K562 (cell line): Measurements from ENCODE around the gene PACSIN1. TPM values are rescaled to one million over a fixed set of nuclear protein-coding genes. Genes with fewer than 3 reads are reported as not detected.

Source experiments
- BCOR ChIP-seq: fragments of 450-650 bp; IDR thresholded peaks from 2 replicates; pipeline ENCODE4 v1.6.1; 2016
- CHD1 ChIP-seq: fragments of 200-600 bp; sonication (generic); IDR thresholded peaks from one replicate; pipeline ENCODE4 v1.6.1; 2012; ENCODE audit warnings: mild to moderate bottlenecking, moderate library complexity, low read length, inconsistent platforms
- DPF2 ChIP-seq: fragments of 450-650 bp; IDR thresholded peaks from 2 replicates; pipeline ENCODE4 v1.6.1; 2016
- HDGF ChIP-seq: fragments of 450-650 bp; IDR thresholded peaks from 2 replicates; pipeline ENCODE4 v1.6.1; 2016
- HMGN3 ChIP-seq: IDR thresholded peaks from 2 replicates; pipeline ENCODE4 v1.6.1; 2011; ENCODE audit warnings: borderline replicate concordance, low read depth, mild to moderate bottlenecking, mixed read lengths, low read length; ENCODE audit not compliant: insufficient read length; ENCODE audit errors: extremely low read depth
- HNRNPUL1 ChIP-seq: fragments of 200-400 bp; formaldehyde crosslinking; IDR thresholded peaks from 2 replicates; pipeline ENCODE4 v1.6.1; 2017; ENCODE audit warnings: low read length
- HSF4 ChIP-seq: fragments of 250-450 bp; sonication (Bioruptor Pico); IDR thresholded peaks from 2 replicates; pipeline ENCODE4 v2.1.2; 2022; ENCODE audit warnings: mild to moderate bottlenecking, moderate library complexity, borderline replicate concordance
- KDM5B ChIP-seq: fragments of 200-600 bp; sonication (generic); IDR thresholded peaks from 2 replicates; pipeline ENCODE4 v1.6.1; 2012; ENCODE audit warnings: low read depth, mild to moderate bottlenecking, moderate library complexity, low read length, control low read depth, inconsistent platforms; ENCODE audit not compliant: insufficient replicate concordance
- MEF2D ChIP-seq: conservative IDR thresholded peaks from 2 replicates; pipeline ENCODE4 v1.6.1; 2016; ENCODE audit warnings: low read depth, missing genetic modification characterization, missing compliant biosample characterization
- PRDM10 ChIP-seq: fragments of 450-650 bp; IDR thresholded peaks from 2 replicates; pipeline ENCODE4 v1.6.1; 2018; ENCODE audit not compliant: partially characterized antibody
- PTBP1 ChIP-seq: fragments of 200-400 bp; formaldehyde crosslinking; IDR thresholded peaks from 2 replicates; pipeline ENCODE4 v1.6.1; 2017; ENCODE audit warnings: low read depth, low read length
- RBFOX2 ChIP-seq: fragments of 200-400 bp; formaldehyde crosslinking; IDR thresholded peaks from 2 replicates; pipeline ENCODE4 v1.6.1; 2017; ENCODE audit warnings: low read depth, mild to moderate bottlenecking, low read length, moderate library complexity
- SLC30A9 ChIP-seq: fragments of 250-450 bp; sonication (Bioruptor Pico); IDR thresholded peaks from 2 replicates; pipeline ENCODE4 v1.8.0; 2022; ENCODE audit warnings: mild to moderate bottlenecking, moderate library complexity
- SNAPC5 ChIP-seq: fragments of 250-450 bp; sonication (Bioruptor Pico); IDR thresholded peaks from 2 replicates; pipeline ENCODE4 v1.8.0; 2021; ENCODE audit warnings: moderate library complexity, mild to moderate bottlenecking, inconsistent platforms
- ZBTB9 ChIP-seq: fragments of 450-650 bp; formaldehyde crosslinking; IDR thresholded peaks from 2 replicates; pipeline ENCODE4 v1.4.0; 2020; ENCODE audit warnings: mild to moderate bottlenecking, moderate library complexity
- ZNF431 ChIP-seq: sonication (generic); formaldehyde crosslinking; IDR thresholded peaks from 2 replicates; pipeline ENCODE4 v1.8.0; 2022; ENCODE audit warnings: mild to moderate bottlenecking, missing genetic modification reagents
- ZNF717 ChIP-seq: fragments of 250-450 bp; sonication (Bioruptor Pico); IDR thresholded peaks from 2 replicates; pipeline ENCODE4 v1.5.0; 2021
- polyA plus RNA-seq, 8 experiments: library from polyadenylated mRNA; depleted of rRNA in 4 of 8; stranded (reverse) in 5 of 8; unstranded in 3 of 8; fragments of >200 nt; fragmentation: Nextera tagmentation in 2 of 8; fragmentation: Illumina TruSeq in 1 of 8; extraction: Ambion mirVana in 2 of 8; extraction: Trizol in 1 of 8; gene quantifications; 2 replicates each; pipeline versions ENCODE4 v1.2.1 to v1.2.3, GENCODE V29; 2011 to 2014; ENCODE audit warnings: inconsistent platforms in 1 of 8, missing spikeins in 1 of 8
- total RNA-seq, 7 experiments: library from RNA; depleted of rRNA in 6 of 7; stranded (reverse); fragments of >200 nt in 6 of 7; fragmentation: Illumina TruSeq in 2 of 7; extraction: Trizol in 2 of 7; gene quantifications; 2 replicates each; pipeline versions ENCODE4 v1.2.1 to v1.2.3, GENCODE V29; 2011 to 2021; ENCODE audit warnings: low replicate concordance in 1 of 7
- TF ChIP-seq, protein P1 (sequence below): fragments of 450-650 bp; IDR thresholded peaks from 2 replicates; pipeline ENCODE4 v1.6.1; 2016; ENCODE audit warnings: mild to moderate bottlenecking

PACSIN1 gene
- total and polyA plus RNA-seq, 9 of the 15 experiments (the other 6 are each of a cell fraction or from before 2014, with no cell fraction given): 0.01 to 1.7 (median 0.45) TPM

DNA sequence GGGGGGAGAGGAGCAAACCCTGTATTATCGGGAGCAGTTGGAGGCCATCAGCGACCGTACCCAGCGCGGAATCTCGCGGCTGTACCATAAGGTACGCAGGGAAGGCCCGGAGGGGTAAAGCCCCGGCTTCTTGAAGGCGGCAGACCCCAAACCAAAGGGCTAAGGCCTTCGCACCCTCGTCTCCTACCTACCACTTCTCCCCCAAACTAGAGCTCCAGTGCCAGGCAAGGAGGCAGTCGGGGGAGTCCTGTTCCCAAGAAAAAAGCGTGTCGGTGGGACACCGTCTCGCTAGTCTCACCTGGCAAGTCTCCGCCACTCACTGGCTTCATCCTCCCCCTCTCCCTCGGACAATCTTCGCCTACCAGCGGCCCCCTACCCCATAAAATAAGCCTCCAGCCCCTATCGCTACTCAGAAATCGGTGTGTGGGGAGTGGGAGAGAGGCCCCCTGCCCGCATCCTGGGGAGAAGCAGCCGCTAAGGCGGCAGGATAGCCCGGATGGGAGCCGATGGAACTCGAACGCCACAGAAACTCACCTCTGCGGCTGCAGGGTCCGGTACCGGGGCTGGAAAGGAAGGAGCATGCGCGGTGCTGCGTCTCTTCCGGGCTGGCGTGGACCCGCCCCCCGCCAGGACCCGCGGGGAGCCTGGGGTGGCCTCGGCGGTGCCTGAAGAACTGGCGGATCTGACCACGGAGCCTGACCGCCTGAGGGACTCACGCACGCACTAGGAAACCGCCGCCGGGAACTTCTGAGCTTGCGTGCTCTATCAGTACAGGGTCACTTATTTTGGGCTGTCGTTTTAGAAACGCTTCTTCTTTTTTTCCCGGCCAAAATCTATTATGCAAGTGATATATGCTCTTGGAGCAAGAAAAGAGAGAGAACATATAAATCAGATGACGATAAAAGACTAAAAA lies 40.1 kb upstream of the PACSIN1 start, which contains the start of gene RPS10 (continued):
- TF ChIP-seq SNAPC5 (CRISPR knock-in tag) (0 out of 2 replicates have a peak, but pooled peaks have one; percentile 35), HNRNPUL1 (no peak; the same call in 1 of the 2 replicates), RBFOX2 (peak; percentile 99), ZBTB9 (CRISPR knock-in tag) (peak; percentile 86), DPF2 (peak; percentile 56; the same call in 1 of the 2 replicates), BCOR (peak; percentile 29; the same call in 1 of the 2 replicates), ZNF431 (CRISPR knock-in tag) (peak; percentile 59; the same call in 1 of the 2 replicates), HDGF (no peak), KDM5B (peak; percentile 89), ZNF717 (CRISPR knock-in tag) (0 out of 2 replicates have a peak, but pooled peaks have one; percentile 20), CHD1 (peak; percentile 71), HMGN3 (peak; percentile 74), MEF2D (tag) (no peak), PTBP1 (no peak), HSF4 (CRISPR knock-in tag) (no peak), SLC30A9 (CRISPR knock-in tag) (no peak; the same call in 1 of the 2 replicates), PRDM10 (no peak)
- TF ChIP-seq, protein P1, sequence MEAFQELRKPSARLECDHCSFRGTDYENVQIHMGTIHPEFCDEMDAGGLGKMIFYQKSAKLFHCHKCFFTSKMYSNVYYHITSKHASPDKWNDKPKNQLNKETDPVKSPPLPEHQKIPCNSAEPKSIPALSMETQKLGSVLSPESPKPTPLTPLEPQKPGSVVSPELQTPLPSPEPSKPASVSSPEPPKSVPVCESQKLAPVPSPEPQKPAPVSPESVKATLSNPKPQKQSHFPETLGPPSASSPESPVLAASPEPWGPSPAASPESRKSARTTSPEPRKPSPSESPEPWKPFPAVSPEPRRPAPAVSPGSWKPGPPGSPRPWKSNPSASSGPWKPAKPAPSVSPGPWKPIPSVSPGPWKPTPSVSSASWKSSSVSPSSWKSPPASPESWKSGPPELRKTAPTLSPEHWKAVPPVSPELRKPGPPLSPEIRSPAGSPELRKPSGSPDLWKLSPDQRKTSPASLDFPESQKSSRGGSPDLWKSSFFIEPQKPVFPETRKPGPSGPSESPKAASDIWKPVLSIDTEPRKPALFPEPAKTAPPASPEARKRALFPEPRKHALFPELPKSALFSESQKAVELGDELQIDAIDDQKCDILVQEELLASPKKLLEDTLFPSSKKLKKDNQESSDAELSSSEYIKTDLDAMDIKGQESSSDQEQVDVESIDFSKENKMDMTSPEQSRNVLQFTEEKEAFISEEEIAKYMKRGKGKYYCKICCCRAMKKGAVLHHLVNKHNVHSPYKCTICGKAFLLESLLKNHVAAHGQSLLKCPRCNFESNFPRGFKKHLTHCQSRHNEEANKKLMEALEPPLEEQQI: no peak; the same call in 1 of the 2 replicates
